Measurements from ENCODE around the gene PTPRB. TPM values are rescaled to one million over a fixed set of nuclear protein-coding genes. Genes with fewer than 3 reads are reported as not detected.

Gene PTPRB
- total and polyA plus RNA-seq, 10 donors = 3.7 to 252 (median 122) TPM

DNA sequence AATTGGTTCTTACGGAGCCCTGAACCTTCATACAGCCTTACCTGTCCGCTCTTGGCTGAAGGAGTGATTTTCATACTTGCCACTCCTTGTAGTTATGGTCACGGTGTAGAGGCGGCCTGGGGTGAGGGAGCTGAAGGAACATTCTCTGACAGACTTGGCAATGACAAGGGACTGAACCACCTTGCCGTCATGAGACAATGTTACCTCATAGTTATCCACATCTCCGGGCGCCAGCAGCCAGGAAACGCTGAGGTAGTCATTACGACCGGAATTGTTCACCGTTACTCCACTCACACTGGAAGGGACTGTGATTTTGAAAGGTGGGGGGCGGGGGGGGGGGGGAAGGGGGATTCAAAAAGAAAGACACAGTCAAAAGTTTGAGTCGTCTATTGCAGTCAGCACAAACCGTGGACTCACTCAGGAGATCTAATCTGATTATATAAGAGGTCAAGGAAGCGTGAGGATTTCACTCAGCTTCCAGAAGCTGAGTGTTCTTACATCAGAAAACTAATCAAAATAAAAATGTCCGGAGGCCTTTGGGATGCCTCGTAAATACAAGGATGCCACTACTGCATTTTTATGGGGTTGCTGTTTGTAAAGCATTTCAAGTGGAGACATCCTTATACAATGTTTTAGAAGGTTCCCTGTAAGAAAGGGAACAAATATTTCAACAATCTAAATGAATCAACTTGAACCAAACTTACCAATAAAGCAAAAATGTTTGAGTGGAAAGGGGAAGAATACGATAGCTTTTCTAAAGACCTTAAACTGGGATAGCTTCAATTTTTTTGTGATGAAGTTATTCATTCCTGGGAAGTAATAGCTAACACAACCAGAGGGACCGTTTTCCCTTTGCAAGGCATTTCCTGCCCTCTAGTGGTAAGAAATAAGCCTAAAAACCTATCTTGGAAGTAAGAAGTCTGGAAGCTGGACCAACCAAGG lies 60.6 kb downstream of the PTPRB start:
- no peak for DNase-seq
- Histone ChIP-seq H3K27ac (peak overlapping the region in 1 of 8 donors; percentile 5), H3K4me3 (no peak overlapping the region), H3K4me1 (peaks cover 0 to 8% (median 0%) of the 10 kb centered on the region in 6 donors), H3K9me3 (no peaks in the 10 kb centered on the region), H3K27me3 (replicated peaks in 1 of 7) (no peaks in the 10 kb centered on the region), H3K36me3 (peaks cover 0 to 51% (median 0%) of the 10 kb centered on the region in 6 donors)
- intact Hi-C loops (cut with DNase I; ENCODE audit: low total_unique reads) = loop anchor here (5.0 kb wide), 2 partner anchors 674 to 694 kb away; no protein-coding TSS in a partner anchor
- 63 to 74% (median 69%) methylated on average over 18 to 19 of the region's 19 CpGs for WGBS, 5 donors
- TF ChIP-seq, protein P1, sequence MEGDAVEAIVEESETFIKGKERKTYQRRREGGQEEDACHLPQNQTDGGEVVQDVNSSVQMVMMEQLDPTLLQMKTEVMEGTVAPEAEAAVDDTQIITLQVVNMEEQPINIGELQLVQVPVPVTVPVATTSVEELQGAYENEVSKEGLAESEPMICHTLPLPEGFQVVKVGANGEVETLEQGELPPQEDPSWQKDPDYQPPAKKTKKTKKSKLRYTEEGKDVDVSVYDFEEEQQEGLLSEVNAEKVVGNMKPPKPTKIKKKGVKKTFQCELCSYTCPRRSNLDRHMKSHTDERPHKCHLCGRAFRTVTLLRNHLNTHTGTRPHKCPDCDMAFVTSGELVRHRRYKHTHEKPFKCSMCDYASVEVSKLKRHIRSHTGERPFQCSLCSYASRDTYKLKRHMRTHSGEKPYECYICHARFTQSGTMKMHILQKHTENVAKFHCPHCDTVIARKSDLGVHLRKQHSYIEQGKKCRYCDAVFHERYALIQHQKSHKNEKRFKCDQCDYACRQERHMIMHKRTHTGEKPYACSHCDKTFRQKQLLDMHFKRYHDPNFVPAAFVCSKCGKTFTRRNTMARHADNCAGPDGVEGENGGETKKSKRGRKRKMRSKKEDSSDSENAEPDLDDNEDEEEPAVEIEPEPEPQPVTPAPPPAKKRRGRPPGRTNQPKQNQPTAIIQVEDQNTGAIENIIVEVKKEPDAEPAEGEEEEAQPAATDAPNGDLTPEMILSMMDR (IDR thresholded peaks at IDR 0.05 in 8 of 11, conservative IDR thresholded peaks at IDR 0.05 in 3 of 11) = peak; percentile 5 to 75 (median 60)
- TF ChIP-seq POLR2A (IDR thresholded peaks at IDR 0.05) = no peak
- no peak for TF ChIP-seq POLR2AphosphoS5 (IDR thresholded peaks at IDR 0.05)

DNA sequence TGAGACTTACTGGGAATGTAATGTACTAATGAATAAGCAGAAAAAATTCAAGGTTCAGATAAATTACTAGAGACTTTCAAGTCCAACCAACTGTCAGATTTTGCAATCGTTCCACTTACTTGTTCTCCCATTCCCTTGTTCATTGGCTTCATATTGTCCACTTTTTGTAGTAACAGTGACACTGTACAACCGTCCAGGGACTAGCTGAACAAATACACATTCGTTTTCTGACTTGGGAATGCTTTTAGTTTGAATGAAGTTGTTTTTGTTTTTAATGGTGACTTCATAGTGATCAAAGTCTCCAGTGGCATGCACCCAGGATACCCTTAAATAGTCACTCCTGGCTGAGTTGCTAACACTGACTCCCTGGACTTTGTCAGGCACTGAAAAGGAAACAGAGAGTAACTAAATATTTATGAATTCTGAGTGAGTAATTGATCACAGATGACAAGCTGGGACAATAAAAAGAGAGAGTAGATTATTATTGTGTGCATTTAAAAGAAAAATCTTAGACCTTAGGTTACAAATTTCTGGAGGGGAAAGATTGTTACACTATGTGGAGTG lies 65.4 kb downstream of the PTPRB start:
- intact Hi-C loops (cut with DNase I; ENCODE audit: low total_unique reads) = no loop called here
- H3K27me3 ChIP-seq (replicated peaks in 1 of 7) = no peaks in the 10 kb centered on the region
- WGBS, 5 donors = 73 to 85% (median 77%) methylated on average over 3 of the region's 3 CpGs
- H3K9me3 ChIP-seq = no peaks in the 10 kb centered on the region
- H3K36me3 ChIP-seq = peaks cover 0 to 72% (median 1%) of the 10 kb centered on the region in 6 donors
- no peak overlapping the region for H3K4me3 ChIP-seq
- H3K4me1 ChIP-seq = peaks cover 0 to 1% (median 0%) of the 10 kb centered on the region in 6 donors
- DNase-seq = no peak
- TF ChIP-seq POLR2AphosphoS5 (IDR thresholded peaks at IDR 0.05) = no peak
- TF ChIP-seq POLR2A (IDR thresholded peaks at IDR 0.05) = no peak
- TF ChIP-seq, protein P1 (IDR thresholded peaks at IDR 0.05 in 8 of 11, conservative IDR thresholded peaks at IDR 0.05 in 3 of 11) = no peak
- H3K27ac ChIP-seq = no peak overlapping the region

DNA sequence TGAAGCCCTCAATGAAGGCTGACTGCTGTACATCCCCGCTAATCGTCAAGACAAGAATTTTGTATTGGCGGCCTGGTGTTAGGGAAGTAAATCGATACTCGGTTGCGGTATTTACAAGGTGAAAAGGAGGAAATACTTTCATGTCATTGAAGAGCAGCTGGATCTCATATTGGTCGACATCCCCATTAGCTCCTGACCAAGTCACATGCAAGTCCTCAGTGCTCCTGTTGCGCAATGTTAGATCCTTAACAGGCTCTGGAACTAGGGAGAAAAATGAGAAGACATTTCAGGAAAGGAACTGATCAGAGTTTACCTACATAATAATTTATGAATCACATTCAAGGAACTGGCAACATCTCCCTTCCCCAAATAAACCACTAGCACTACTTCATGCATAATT lies 66.2 kb downstream of the PTPRB start:
- intact Hi-C loops (cut with DNase I; ENCODE audit: low total_unique reads) = no loop called here
- no peak overlapping the region for H3K4me3 ChIP-seq
- no peaks in the 10 kb centered on the region for H3K4me1 ChIP-seq
- 90 to 95% (median 92%) methylated on average over 8 of the region's 8 CpGs for WGBS, 5 donors
- no peak overlapping the region for H3K27ac ChIP-seq
- no peaks in the 10 kb centered on the region for H3K27me3 ChIP-seq (replicated peaks in 1 of 7)
- H3K36me3 ChIP-seq = peaks cover 0 to 75% (median 4%) of the 10 kb centered on the region in 6 donors
- TF ChIP-seq POLR2AphosphoS5 (IDR thresholded peaks at IDR 0.05) (no peak), POLR2A (IDR thresholded peaks at IDR 0.05) (no peak)
- TF ChIP-seq, protein P1 (IDR thresholded peaks at IDR 0.05 in 8 of 11, conservative IDR thresholded peaks at IDR 0.05 in 3 of 11) = no peak
- no peak for DNase-seq
- no peaks in the 10 kb centered on the region for H3K9me3 ChIP-seq

DNA sequence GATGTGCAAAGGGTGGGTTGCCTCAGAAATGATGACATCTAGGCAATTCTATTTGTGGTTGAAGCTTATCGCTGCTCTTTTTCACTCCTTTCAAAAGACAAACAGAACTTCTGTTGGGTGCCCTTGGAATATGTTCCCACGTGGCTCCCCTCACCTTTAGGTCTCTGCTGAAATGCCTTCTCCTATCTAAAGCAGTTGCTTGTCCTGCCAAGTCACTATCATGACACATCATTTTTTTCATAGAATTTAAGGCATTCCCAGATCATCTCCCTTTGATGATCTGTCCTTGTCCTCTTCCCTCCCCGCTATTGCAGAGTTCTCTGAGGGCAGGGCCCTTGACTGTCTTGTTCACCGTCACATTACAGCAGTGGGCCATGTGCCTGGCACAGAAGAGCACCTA lies 75.7 kb downstream of the PTPRB start:
- TF ChIP-seq POLR2A (IDR thresholded peaks at IDR 0.05) (no peak), POLR2AphosphoS5 (IDR thresholded peaks at IDR 0.05) (no peak)
- TF ChIP-seq, protein P1 (IDR thresholded peaks at IDR 0.05 in 8 of 11, conservative IDR thresholded peaks at IDR 0.05 in 3 of 11) = no peak
- Histone ChIP-seq H3K9me3 (no peaks in the 10 kb centered on the region), H3K4me3 (no peak overlapping the region), H3K27ac (no peak overlapping the region), H3K4me1 (no peaks in the 10 kb centered on the region), H3K36me3 (peaks cover 0 to 91% (median 4%) of the 10 kb centered on the region in 6 donors), H3K27me3 (replicated peaks in 1 of 7) (no peaks in the 10 kb centered on the region)
- DNase-seq = no peak
- intact Hi-C loops (cut with DNase I; ENCODE audit: low total_unique reads) = no loop called here
- WGBS, 5 donors = 74 to 91% (median 82%) methylated on average over 4 of the region's 4 CpGs

All from spleen (tissue), 11 donors.